ENCODE measurements around the gene RAET1E. TPM values are rescaled to one million over a fixed set of nuclear protein-coding genes. Genes with fewer than 3 reads are reported as not detected.
A peak's percentile ranks its signal among the peaks of the same experiment; 100 is the strongest.
"Not testable (repeated sequence)": the region's sequence is repeated elsewhere in the genome, so short reads cannot be mapped to it uniquely, and the experiment has no call there.

RAET1E gene
- total RNA-seq, 2 experiments from 2014 or later: not detected

DNA sequence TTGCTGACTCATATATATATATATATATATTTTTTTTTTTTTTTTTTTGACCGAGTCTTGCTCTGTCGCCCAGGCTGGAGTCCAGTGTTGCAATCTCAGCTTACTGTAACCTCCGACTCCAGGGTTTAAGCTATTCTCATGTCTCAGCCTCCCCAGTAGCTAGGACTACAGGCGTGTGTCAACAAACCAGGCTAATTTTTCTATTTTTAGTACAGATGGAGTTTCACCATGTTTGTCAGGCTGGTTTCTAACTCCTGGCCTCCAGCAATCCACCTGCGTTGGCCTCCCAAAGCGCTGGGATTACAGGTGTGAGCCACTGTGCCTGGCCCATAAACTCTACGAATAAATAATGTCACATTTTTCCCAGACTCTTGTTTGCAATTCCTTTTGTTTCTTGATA is 38.5 kb downstream of the RAET1E start:
- no peaks in the 10 kb centered on the region for H3K36me3 Mint-ChIP-seq
- ATAC-seq (no peak), DNase-seq (no peak)
- H3K9me3 Mint-ChIP-seq (ENCODE audit: low read depth): no peaks in the 10 kb centered on the region
- peaks cover 34% of the 10 kb centered on the region for H3K27me3 Mint-ChIP-seq
- CTCF ChIA-PET: no interaction called here
- H3K4me1 Mint-ChIP-seq: peaks cover 22% of the 10 kb centered on the region
- H3K27ac Mint-ChIP-seq: no peak overlapping the region
- no peak overlapping the region for H3K4me3 Mint-ChIP-seq

DNA sequence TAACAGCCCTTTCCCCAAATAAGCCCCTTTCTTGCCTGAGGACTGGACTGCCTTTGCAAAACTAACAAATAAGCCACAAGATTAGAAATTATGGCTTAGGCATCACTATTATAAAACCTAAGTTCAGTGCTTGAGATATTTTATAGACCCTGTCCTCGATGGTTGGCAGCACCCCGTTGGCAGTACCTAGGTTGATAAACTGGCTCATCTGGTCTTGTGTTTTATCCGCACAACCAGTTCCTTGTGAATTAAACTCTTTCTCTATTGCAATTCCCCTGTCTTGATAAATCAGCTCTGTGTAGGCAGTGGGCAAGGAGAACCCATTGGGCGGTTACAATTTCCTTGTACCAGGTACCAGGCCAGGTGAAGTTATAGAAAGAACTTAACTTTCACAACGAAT is 40.4 kb downstream of the RAET1E start:
- DNase-seq: no peak
- no peaks in the 10 kb centered on the region for H3K9me3 Mint-ChIP-seq (ENCODE audit: low read depth)
- H3K4me3 Mint-ChIP-seq: no peak overlapping the region
- no peaks in the 10 kb centered on the region for H3K36me3 Mint-ChIP-seq
- no peak for ATAC-seq
- peaks cover 29% of the 10 kb centered on the region for H3K27me3 Mint-ChIP-seq
- CTCF ChIA-PET: no interaction called here
- H3K27ac Mint-ChIP-seq: no peak overlapping the region
- H3K4me1 Mint-ChIP-seq: peaks cover 25% of the 10 kb centered on the region

DNA sequence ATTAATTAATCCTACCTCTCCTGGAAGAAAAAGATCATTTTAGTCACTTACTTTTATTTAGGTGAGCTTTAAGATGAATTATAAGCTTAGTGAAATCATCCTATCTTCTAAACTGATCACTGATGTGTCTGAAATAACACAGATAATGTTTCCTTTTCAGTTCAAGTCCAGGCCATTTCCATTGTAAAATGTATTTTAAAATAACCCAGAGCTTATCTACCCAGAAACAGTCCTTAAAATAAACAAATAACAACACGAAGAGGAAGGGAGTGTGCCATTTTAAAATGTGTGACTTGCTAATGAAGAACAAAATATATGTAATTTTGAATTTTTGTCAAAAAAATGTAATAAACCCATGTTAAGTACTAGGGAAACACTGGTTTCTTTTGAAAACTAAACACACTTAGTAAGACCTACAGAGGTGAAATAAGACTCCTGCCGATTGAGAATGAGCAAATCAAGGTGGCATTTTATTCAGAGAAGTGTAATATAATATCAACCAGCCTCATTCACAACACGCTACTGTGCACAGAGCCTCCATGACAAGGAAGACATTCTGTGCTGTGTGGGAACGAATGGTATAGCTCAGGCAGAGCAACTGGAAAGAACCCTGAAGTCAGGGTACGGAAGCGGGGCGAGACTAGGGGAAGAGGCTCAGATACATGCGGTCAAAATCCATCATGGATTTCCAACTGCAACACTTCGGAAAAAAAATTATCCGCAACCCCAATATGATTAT is 41.5 kb downstream of the RAET1E start:
- no peaks in the 10 kb centered on the region for H3K9me3 Mint-ChIP-seq (ENCODE audit: low read depth)
- H3K27ac Mint-ChIP-seq: no peak overlapping the region
- no peak for DNase-seq
- no peak overlapping the region for H3K4me3 Mint-ChIP-seq
- no peak for ATAC-seq
- peaks cover 31% of the 10 kb centered on the region for H3K4me1 Mint-ChIP-seq
- no peaks in the 10 kb centered on the region for H3K36me3 Mint-ChIP-seq
- CTCF ChIA-PET: interaction anchor here (1.0 kb wide), 1 partner anchor 9 kb away, joined by 5 read pairs; no protein-coding TSS in a partner anchor
- peaks cover 23% of the 10 kb centered on the region for H3K27me3 Mint-ChIP-seq

DNA sequence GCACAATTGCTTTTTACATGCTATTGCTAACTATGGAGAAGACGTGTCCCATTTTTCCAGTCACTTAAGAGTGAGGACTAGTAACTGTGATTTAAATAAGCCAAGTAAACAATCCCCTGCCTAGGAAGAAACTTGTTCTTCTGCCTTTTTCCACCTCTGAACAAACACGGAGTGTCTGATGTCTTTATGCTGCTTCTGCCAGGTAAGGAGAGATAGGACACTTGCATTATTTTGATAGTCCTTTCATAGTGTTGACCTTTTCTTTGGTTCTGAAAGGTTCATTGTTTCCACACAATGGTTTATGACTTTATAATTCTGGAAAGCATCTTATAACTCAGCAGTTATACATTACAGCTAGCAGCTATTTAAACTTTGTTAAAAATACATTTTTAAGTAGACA is 42.2 kb downstream of the RAET1E start:
- Mint-ChIP-seq H3K4me3 (no peak overlapping the region), H3K27ac (no peak overlapping the region), H3K36me3 (no peaks in the 10 kb centered on the region), H3K27me3 (peaks cover 22% of the 10 kb centered on the region), H3K9me3 (ENCODE audit: low read depth) (no peaks in the 10 kb centered on the region), H3K4me1 (peaks cover 33% of the 10 kb centered on the region)
- DNase-seq (no peak), ATAC-seq (no peak)
- CTCF ChIA-PET: no interaction called here

DNA sequence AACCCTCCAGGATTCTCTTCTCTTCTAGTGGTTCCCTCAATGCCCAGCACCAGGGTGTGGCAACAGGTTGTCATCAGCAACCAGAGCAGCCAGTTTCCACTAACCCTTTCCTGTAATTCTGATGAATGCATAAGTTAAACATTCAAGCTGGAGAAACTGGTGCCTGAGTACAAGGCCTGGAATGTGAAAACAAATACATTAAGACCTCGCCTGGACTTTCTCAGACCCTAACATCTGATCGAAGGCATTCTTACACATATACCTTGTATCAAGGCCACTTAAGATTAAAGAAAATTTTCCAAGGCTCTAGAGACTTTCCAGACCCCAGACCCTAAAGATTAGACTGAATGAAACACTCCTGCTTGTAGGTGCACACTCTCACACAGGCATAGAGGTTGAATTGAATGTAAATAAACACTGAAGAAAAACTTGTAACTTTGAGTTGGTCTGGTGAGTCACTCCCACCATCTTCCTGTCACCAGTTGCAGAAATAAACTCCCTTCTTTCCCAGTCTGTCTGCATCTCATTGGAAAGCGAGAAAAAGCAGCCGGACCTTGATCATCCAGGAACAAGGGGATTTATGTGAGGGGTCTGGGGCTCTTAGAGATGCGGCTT is 42.8 kb downstream of the RAET1E start:
- H3K27me3 Mint-ChIP-seq: peaks cover 19% of the 10 kb centered on the region
- H3K4me3 Mint-ChIP-seq: no peak overlapping the region

DNA sequence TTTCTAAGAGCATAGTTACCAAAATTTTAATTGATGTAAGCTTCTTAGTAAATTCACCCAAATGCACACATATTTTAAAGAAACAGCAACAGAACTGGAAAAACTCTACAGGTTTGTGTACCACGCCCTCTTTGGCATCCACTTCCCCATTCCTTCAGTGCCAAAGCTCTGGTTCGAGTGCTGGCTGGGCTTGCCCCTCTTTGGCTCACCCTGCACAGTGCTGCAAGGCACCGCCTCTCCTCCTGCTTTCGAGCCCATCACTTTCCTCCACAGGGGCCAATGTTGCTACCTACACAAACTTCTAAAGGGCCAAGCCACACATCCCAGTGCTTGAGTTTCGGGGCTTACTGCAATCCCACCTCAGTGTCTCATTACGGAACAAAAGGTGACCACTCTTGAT is 43.4 kb downstream of the RAET1E start:
- Mint-ChIP-seq H3K9me3 (ENCODE audit: low read depth) (no peaks in the 10 kb centered on the region), H3K27ac (no peak overlapping the region), H3K27me3 (peaks cover 24% of the 10 kb centered on the region), H3K4me1 (peaks cover 33% of the 10 kb centered on the region), H3K4me3 (no peak overlapping the region), H3K36me3 (no peaks in the 10 kb centered on the region)
- DNase-seq: no peak
- ATAC-seq: no peak
- CTCF ChIA-PET: interaction anchor here (0.7 to 1.5 kb wide), 3 partner anchors 11 to 69 kb away, joined by 3 read pairs; no protein-coding TSS in a partner anchor

More for the DNA sequence above, 42.8 kb downstream of the RAET1E start:
- no peaks in the 10 kb centered on the region for H3K36me3 Mint-ChIP-seq
- no peaks in the 10 kb centered on the region for H3K9me3 Mint-ChIP-seq (ENCODE audit: low read depth)
- DNase-seq (no peak), ATAC-seq (no peak)
- CTCF ChIA-PET: interaction anchor here (0.7 to 1.5 kb wide), 2 partner anchors 14 to 69 kb away, joined by 3 read pairs; no protein-coding TSS in a partner anchor
- no peak overlapping the region for H3K27ac Mint-ChIP-seq
- peaks cover 33% of the 10 kb centered on the region for H3K4me1 Mint-ChIP-seq

DNA sequence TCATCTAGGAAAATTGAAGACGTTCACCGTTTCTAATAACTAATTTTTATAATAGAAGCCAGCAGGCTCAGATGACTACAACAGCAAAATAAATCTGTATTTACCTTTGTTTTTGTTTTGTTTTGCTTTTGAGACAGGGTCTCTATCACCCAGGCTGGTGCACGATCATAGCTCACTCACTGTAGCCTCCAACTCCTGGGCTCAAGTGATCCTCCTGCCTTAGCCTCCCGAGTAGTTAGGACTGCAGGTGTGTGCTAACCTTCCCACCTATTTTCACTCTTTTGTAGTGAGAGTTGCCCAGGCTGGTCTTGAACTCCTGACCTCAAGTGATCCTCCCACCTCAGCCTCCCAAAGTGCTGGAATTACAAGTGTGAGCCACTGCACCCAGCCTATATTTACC is 43.9 kb downstream of the RAET1E start:
- H3K4me3 Mint-ChIP-seq: not testable (repeated sequence)

DNA sequence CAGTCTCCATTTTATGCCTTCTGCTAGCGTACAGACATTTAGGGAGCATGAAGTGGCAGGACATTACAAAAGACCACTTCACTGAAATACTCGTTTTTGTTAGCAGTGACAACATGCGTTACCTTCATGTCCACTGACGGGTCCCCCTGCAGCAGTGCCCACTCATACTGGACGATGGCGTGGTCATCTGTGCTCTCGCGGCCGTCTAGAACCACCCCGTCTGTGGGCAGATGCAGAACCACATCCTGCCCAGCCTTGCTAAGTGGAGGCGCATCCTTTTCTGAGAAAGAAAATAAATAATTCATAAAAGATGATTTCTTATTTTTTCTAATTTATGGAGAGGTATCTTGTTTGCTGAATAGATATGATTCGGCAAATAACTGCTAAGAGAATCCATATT is 45.0 kb downstream of the RAET1E start:
- ATAC-seq (peak; percentile 58), DNase-seq (peak; percentile 71)
- Mint-ChIP-seq H3K27ac (no peak overlapping the region), H3K4me3 (no peak overlapping the region), H3K36me3 (no peaks in the 10 kb centered on the region), H3K9me3 (ENCODE audit: low read depth) (no peaks in the 10 kb centered on the region), H3K27me3 (peaks cover 30% of the 10 kb centered on the region), H3K4me1 (peaks cover 36% of the 10 kb centered on the region)
- CTCF ChIA-PET: interaction anchor here (1.0 to 1.9 kb wide), 4 partner anchors 9 to 164 kb away, joined by 3 to 5 read pairs (median 5); no protein-coding TSS in a partner anchor

More for the DNA sequence above, 43.9 kb downstream of the RAET1E start:
- H3K9me3 Mint-ChIP-seq (ENCODE audit: low read depth); H3K27ac Mint-ChIP-seq; H3K36me3 Mint-ChIP-seq; DNase-seq; ATAC-seq: not testable (repeated sequence)
- Mint-ChIP-seq H3K27me3 (peaks cover 28% of the 10 kb centered on the region), H3K4me1 (peaks cover 33% of the 10 kb centered on the region)
- CTCF ChIA-PET: interaction anchor here (0.8 to 1.9 kb wide), 3 partner anchors 8 to 13 kb away, joined by 3 to 5 read pairs (median 3); no protein-coding TSS in a partner anchor

DNA sequence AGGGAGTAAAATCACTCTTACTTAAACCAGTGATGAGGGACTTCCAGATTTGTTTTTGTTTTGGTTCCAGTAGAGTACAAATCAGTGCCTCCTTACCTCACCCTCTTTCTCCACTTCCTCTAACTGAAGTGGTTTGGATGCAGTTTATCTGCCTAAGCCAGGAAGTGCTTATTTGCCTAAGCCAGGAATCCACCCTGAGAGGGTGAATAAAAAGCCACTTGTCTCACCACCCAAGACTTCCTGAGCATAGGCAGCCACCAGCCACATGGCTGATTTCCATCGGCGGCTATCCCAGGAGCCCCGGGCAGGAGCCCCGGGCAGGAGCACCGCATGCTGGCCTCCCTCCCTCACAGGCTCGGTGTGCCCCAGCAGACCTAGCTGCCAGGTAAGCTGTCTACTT is 45.7 kb downstream of the RAET1E start:
- ATAC-seq: peak; percentile 56
- DNase-seq: no peak
- H3K4me3 Mint-ChIP-seq: no peak overlapping the region
- no peaks in the 10 kb centered on the region for H3K9me3 Mint-ChIP-seq (ENCODE audit: low read depth)
- peaks cover 30% of the 10 kb centered on the region for H3K27me3 Mint-ChIP-seq
- CTCF ChIA-PET: interaction anchor here (1.0 to 1.9 kb wide), 3 partner anchors 10 to 13 kb away, joined by 5 read pairs; no protein-coding TSS in a partner anchor
- H3K27ac Mint-ChIP-seq: peak overlapping the region; percentile 13
- peaks cover 43% of the 10 kb centered on the region for H3K4me1 Mint-ChIP-seq
- H3K36me3 Mint-ChIP-seq: no peaks in the 10 kb centered on the region

DNA sequence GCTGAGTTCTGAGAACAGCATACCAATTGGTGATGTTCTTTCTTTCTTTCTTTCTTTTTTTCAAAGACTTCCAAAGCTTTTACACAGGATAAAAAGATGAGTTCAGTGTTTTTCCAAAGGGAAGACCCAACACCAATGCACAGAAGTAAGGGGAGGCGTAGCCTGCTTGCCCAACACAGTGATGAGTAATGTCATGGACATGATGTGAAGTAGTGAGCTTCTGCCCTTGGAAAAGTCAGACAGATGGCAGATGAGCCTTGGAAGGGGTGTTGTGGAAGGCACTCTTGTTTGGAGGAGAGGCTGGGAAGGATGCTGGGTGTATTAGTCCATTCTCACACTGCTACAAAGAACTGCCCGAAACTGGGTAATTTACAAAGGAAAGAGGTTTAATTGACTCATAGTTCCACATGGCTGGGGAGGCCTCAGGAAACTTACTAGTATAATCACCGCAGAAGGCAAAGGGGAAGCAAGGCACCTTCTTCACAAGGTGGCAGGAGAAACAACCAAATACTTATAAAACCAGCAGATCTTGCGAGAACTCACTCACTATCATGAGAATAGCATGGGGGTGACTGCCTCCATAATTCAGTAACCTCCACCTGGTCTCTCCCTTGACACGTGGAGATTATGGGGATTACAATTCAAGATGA is 46.3 kb downstream of the RAET1E start:
- peaks cover 44% of the 10 kb centered on the region for H3K4me1 Mint-ChIP-seq
- peaks cover 29% of the 10 kb centered on the region for H3K27me3 Mint-ChIP-seq
- no peak overlapping the region for H3K27ac Mint-ChIP-seq
- no peaks in the 10 kb centered on the region for H3K9me3 Mint-ChIP-seq (ENCODE audit: low read depth)
- no peak overlapping the region for H3K4me3 Mint-ChIP-seq
- no peak for DNase-seq
- CTCF ChIA-PET: interaction anchor here (0.9 to 1.0 kb wide), 2 partner anchors 14 to 165 kb away, joined by 3 to 5 read pairs; no protein-coding TSS in a partner anchor
- no peaks in the 10 kb centered on the region for H3K36me3 Mint-ChIP-seq
- no peak for ATAC-seq

DNA sequence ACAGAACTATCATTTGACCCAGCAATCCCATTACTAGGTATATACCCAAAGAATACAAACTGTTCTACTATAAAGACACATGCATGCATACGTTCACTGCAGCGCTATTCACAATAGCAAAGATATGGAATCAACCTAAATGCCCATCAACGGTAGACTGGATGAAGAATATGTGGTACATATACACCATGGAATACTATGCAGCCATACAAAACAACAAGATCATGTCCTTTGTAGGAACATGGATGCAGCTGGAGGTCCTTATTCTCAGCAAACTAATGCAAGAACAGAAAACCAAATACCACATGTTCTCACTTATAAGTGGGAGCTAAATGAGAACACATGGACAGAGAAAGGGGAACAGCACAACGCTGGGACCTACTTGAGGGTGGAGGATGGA is 49.6 kb downstream of the RAET1E start:
- H3K4me3 Mint-ChIP-seq; ATAC-seq; H3K27ac Mint-ChIP-seq; H3K9me3 Mint-ChIP-seq (ENCODE audit: low read depth); H3K36me3 Mint-ChIP-seq; DNase-seq: not testable (repeated sequence)
- H3K4me1 Mint-ChIP-seq: peaks cover 33% of the 10 kb centered on the region
- H3K27me3 Mint-ChIP-seq: peaks cover 34% of the 10 kb centered on the region
- CTCF ChIA-PET: interaction anchor here (1.6 kb wide), 1 partner anchor 15 kb away, joined by 4 read pairs; no protein-coding TSS in a partner anchor
